ENCODE data around the gene IBSP. TPM values are rescaled to one million over a fixed set of nuclear protein-coding genes. Genes with fewer than 3 reads are reported as not detected.

IBSP gene
- total RNA-seq, 2 experiments from 2014 or later = not detected

DNA sequence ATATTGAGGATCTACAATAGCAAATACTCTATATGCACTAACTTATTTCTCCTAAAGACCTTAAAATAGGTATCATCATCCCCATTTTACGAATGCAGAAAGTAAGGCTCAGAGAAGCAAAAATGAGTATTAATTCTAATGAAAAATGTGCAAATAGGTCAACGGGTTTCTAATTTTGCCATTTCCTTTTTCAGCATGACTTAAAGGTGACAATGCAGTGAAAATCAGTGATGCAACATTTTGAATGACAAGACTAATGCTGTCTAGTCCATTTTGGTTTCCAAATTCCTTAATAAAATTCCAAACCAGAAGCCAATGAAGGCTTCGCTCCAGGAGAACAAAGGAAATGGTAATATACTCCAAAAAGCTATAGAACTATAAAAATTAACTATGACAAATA, 37.0 kb upstream of the IBSP start:
- POLR2A ChIA-PET = interaction anchor here (0.5 kb wide), 1 partner anchor 62 kb away, joined by 4 read pairs; no protein-coding TSS in a partner anchor
- no peak for ATAC-seq (ENCODE audit: poor library complexity)
- Histone ChIP-seq H3K9me3 (ENCODE audit: control insufficient read depth in 1 of 2, insufficient read depth in 1 of 2, low read length in 2 of 2) (no peaks in the 10 kb centered on the region), H3K4me1 (ENCODE audit: insufficient read depth, low read length) (no peaks in the 10 kb centered on the region), H3K27me3 (ENCODE audit: control insufficient read depth in 1 of 2, insufficient read depth in 2 of 2, low read length in 2 of 2) (no peaks in the 10 kb centered on the region), H3K36me3 (ENCODE audit: insufficient read depth, low read length) (no peaks in the 10 kb centered on the region), H3K27ac (ENCODE audit: low read depth in 1 of 2, low read length in 2 of 2) (no peak overlapping the region), H3K4me3 (ENCODE audit: low read length) (no peak overlapping the region)
- Mint-ChIP-seq H3K27me3 (peaks cover 16% of the 10 kb centered on the region), H3K9me3 (peaks cover 5% of the 10 kb centered on the region), H3K27ac (no peak overlapping the region), H3K36me3 (ENCODE audit: low read depth) (no peaks in the 10 kb centered on the region), H3K4me1 (ENCODE audit: low read depth) (no peaks in the 10 kb centered on the region), H3K4me3 (no peak overlapping the region)
- DNase-seq = no peak
- TF ChIP-seq, protein P1, sequence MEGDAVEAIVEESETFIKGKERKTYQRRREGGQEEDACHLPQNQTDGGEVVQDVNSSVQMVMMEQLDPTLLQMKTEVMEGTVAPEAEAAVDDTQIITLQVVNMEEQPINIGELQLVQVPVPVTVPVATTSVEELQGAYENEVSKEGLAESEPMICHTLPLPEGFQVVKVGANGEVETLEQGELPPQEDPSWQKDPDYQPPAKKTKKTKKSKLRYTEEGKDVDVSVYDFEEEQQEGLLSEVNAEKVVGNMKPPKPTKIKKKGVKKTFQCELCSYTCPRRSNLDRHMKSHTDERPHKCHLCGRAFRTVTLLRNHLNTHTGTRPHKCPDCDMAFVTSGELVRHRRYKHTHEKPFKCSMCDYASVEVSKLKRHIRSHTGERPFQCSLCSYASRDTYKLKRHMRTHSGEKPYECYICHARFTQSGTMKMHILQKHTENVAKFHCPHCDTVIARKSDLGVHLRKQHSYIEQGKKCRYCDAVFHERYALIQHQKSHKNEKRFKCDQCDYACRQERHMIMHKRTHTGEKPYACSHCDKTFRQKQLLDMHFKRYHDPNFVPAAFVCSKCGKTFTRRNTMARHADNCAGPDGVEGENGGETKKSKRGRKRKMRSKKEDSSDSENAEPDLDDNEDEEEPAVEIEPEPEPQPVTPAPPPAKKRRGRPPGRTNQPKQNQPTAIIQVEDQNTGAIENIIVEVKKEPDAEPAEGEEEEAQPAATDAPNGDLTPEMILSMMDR (IDR thresholded peaks at IDR 0.05) = no peak
- CTCF ChIA-PET = no interaction called here
- intact Hi-C loops (cut with DNase I, micrococcal nuclease) = no loop called here

DNA sequence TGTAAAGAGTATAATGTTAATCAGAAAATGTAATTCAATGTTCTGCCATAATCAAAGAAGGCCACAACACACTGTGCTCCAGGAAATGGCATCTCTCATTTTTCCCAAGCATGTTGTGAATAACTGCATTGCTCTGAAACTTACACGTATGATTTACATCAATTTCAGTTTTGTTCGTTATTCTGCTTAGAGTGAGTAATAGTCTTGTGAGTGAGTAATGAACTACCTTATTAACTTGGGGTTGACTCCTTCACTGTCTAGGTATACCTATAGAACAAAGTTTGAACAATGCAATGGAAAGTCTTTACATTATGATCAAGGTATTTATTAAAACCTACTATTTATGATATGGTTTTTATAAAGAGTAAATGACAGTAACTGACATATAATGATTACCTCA, 17.8 kb upstream of the IBSP start:
- POLR2A ChIA-PET = no interaction called here
- H3K27me3 Mint-ChIP-seq = peaks cover 8% of the 10 kb centered on the region

DNA sequence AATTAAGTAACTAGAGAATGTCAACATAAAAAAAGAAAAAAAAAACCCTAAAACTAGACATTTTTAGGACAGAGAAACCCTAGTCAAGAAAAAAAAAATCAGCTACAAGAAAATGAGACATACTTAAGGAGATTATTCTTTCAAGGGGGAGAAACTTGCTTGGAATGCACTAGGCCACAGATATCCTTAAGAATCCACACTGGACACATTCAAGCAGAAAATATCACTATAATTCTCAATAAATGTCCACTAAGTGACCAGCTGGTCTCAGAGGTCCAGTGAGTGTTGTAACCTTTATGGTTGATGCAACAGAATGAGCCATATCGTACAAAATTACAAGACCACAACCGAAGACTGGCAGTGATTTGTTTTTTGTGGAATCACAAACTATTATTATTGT, 15.6 kb upstream of the IBSP start:
- Mint-ChIP-seq H3K4me1 (ENCODE audit: low read depth) (no peaks in the 10 kb centered on the region), H3K4me3 (no peak overlapping the region), H3K27me3 (no peaks in the 10 kb centered on the region), H3K27ac (no peak overlapping the region), H3K9me3 (no peaks in the 10 kb centered on the region), H3K36me3 (ENCODE audit: low read depth) (no peaks in the 10 kb centered on the region)
- ATAC-seq (ENCODE audit: poor library complexity) = no peak
- Histone ChIP-seq H3K4me3 (ENCODE audit: low read length) (no peak overlapping the region), H3K27ac (ENCODE audit: low read depth in 1 of 2, low read length in 2 of 2) (no peak overlapping the region), H3K36me3 (ENCODE audit: insufficient read depth, low read length) (no peaks in the 10 kb centered on the region), H3K27me3 (ENCODE audit: control insufficient read depth in 1 of 2, insufficient read depth in 2 of 2, low read length in 2 of 2) (no peaks in the 10 kb centered on the region), H3K4me1 (ENCODE audit: insufficient read depth, low read length) (no peaks in the 10 kb centered on the region), H3K9me3 (ENCODE audit: control insufficient read depth in 1 of 2, insufficient read depth in 1 of 2, low read length in 2 of 2) (peaks cover 0 to 4% of the 10 kb centered on the region in 2 experiments)
- ChIA-PET CTCF (no interaction called here), POLR2A (no interaction called here)
- TF ChIP-seq, protein P1 (IDR thresholded peaks at IDR 0.05) = no peak
- no peak for DNase-seq
- intact Hi-C loops (cut with DNase I, micrococcal nuclease) = no loop called here

More for the DNA sequence above, 17.8 kb upstream of the IBSP start:
- Mint-ChIP-seq H3K27ac (no peak overlapping the region), H3K36me3 (ENCODE audit: low read depth) (no peaks in the 10 kb centered on the region), H3K4me3 (no peak overlapping the region), H3K9me3 (peaks cover 2% of the 10 kb centered on the region), H3K4me1 (ENCODE audit: low read depth) (no peaks in the 10 kb centered on the region)
- Histone ChIP-seq H3K4me3 (ENCODE audit: low read length) (no peak overlapping the region), H3K9me3 (ENCODE audit: control insufficient read depth in 1 of 2, insufficient read depth in 1 of 2, low read length in 2 of 2) (peaks cover 0 to 4% of the 10 kb centered on the region in 2 experiments), H3K27ac (ENCODE audit: low read depth in 1 of 2, low read length in 2 of 2) (no peak overlapping the region), H3K36me3 (ENCODE audit: insufficient read depth, low read length) (no peaks in the 10 kb centered on the region), H3K27me3 (ENCODE audit: control insufficient read depth in 1 of 2, insufficient read depth in 2 of 2, low read length in 2 of 2) (no peaks in the 10 kb centered on the region), H3K4me1 (ENCODE audit: insufficient read depth, low read length) (no peaks in the 10 kb centered on the region)
- intact Hi-C loops (cut with DNase I, micrococcal nuclease) = no loop called here
- ATAC-seq (ENCODE audit: poor library complexity) (no peak), DNase-seq (no peak)
- TF ChIP-seq, protein P1 (IDR thresholded peaks at IDR 0.05) = no peak
- CTCF ChIA-PET = no interaction called here

Data from CD4-positive, alpha-beta T cell (primary cell).